ENCODE data around the gene PAX1. TPM values are rescaled to one million over a fixed set of nuclear protein-coding genes. Genes with fewer than 3 reads are reported as not detected.

The PAX1 gene
- total and polyA plus RNA-seq, 2 of the 8 experiments (the other 6 are each of a cell fraction or from before 2014, with no cell fraction given), result not detected

DNA sequence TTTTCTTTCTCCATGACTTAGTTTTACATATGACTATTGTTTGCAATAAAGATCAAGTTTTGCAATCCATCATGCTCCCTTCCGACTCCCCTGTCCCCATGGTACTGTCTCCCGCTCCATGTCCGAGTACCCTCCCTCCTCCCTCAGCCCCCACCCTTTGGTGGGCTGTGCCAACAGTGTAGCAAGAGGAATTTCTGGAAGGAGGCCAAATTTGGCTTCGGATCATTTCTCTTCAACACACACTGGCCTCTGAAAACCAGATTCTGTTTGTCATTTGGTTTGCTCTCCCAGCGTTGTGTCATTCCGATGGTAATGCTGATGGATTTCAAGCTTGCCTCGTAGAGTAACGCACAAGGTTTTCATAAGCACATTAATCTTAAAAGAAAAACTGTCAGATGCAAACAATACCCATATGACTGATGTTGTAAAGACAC, 22.9 kb upstream of the PAX1 start:
- H3K23ac ChIP-seq (ENCODE audit: insufficient read length), result no peak overlapping the region
- H3K4ac ChIP-seq (replicated peaks; ENCODE audit: insufficient read length, low read depth, low read length), result no peak overlapping the region
- H3K9me3 ChIP-seq (ENCODE audit: insufficient read depth in 2 of 2, low read depth in 1 of 2, low read length in 1 of 2), result no peaks in the 10 kb centered on the region
- H2BK15ac ChIP-seq (ENCODE audit: low read length), result no peak overlapping the region
- no peak overlapping the region for H2BK20ac ChIP-seq (ENCODE audit: low read length)
- no peak overlapping the region for H3K4me2 ChIP-seq (ENCODE audit: insufficient read depth in 1 of 2, low read depth in 2 of 2, low read length in 2 of 2)
- no peaks in the 10 kb centered on the region for H3K36me3 ChIP-seq (ENCODE audit: control insufficient read depth in 2 of 4, insufficient read depth in 4 of 4, low read length in 3 of 4)
- H3K18ac ChIP-seq (ENCODE audit: extremely low read depth, low read length), result no peak overlapping the region
- FAIRE-seq (no peak), DNase-seq (ENCODE audit: low read depth in 1 of 2, low spot score in 2 of 2) (no peak)
- 88% methylated on average over 8 of the region's 8 CpGs; no CpG with 5 or more reads in 1 of the 2 experiments for WGBS, 2 experiments (ENCODE audit: extremely low coverage in 1 of 2, insufficient coverage in 1 of 2, insufficient read length in 1 of 2, insufficient replicate concordance in 2 of 2, low coverage in 1 of 2, low lambda C conversion rate in 2 of 2, missing lambda C conversion rate in 1 of 2)
- no peak overlapping the region for H3K9ac ChIP-seq (replicated peaks in 1 of 4; ENCODE audit: extremely low read depth in 1 of 4, low read depth in 3 of 4, low read length in 3 of 4)
- no peak overlapping the region for H2BK12ac ChIP-seq (ENCODE audit: low read depth, low read length)
- POLR2A ChIA-PET (ENCODE audit: partially characterized antibody), result no interaction called here
- no peaks in the 10 kb centered on the region for H3K79me1 ChIP-seq (ENCODE audit: low read depth, low read length)
- H4K91ac ChIP-seq (replicated peaks; ENCODE audit: insufficient read length, low read length), result no peak overlapping the region
- no peaks in the 10 kb centered on the region for H3K79me2 ChIP-seq (ENCODE audit: control insufficient read depth in 1 of 2, insufficient read depth in 2 of 2, low read length in 2 of 2)
- no peak overlapping the region for H3K4me3 ChIP-seq (ENCODE audit: extremely low read depth in 1 of 4, insufficient read depth in 2 of 4, low read depth in 3 of 4, low read length in 4 of 4)
- H3K4me1 ChIP-seq (replicated peaks in 1 of 4; ENCODE audit: control insufficient read depth in 3 of 4, insufficient read depth in 4 of 4, low read length in 3 of 4), result no peaks in the 10 kb centered on the region
- H2BK5ac ChIP-seq (ENCODE audit: low read depth, low read length), result no peak overlapping the region
- H3K27ac ChIP-seq (ENCODE audit: low read depth, low read length), result no peak overlapping the region
- no peak overlapping the region for H2AK5ac ChIP-seq (ENCODE audit: low read depth, low read length)
- H3K23me2 ChIP-seq (ENCODE audit: low read depth, low read length), result no peaks in the 10 kb centered on the region
- H2AFZ ChIP-seq (ENCODE audit: low read length), result no peak overlapping the region
- no peak overlapping the region for H3K14ac ChIP-seq (ENCODE audit: insufficient read length)
- CTCF ChIA-PET (ENCODE audit: partially characterized antibody), result interaction anchor here (0.7 to 3.8 kb wide), 4 partner anchors 9 to 67 kb away, joined by 4 to 22 read pairs (median 13); no protein-coding TSS in a partner anchor
- no peaks in the 10 kb centered on the region for H3K27me3 ChIP-seq (replicated peaks in 1 of 4; ENCODE audit: control insufficient read depth in 3 of 4, extremely low read depth in 1 of 4, insufficient read depth in 3 of 4, low read length in 3 of 4)
- no peak overlapping the region for H2BK120ac ChIP-seq (replicated peaks; ENCODE audit: low read depth, low read length)
- H4K5ac ChIP-seq (ENCODE audit: insufficient read length, low read depth, low read length), result no peak overlapping the region
- H3K56ac ChIP-seq (replicated peaks; ENCODE audit: insufficient read length, low read depth, low read length), result no peak overlapping the region
- no peak overlapping the region for H4K8ac ChIP-seq (ENCODE audit: extremely low read depth, insufficient read depth, low read length)
- no peaks in the 10 kb centered on the region for H4K20me1 ChIP-seq (replicated peaks in 1 of 2; ENCODE audit: control insufficient read depth in 1 of 2, insufficient read depth in 2 of 2, low read length in 2 of 2)
- TF ChIP-seq BCL11A (IDR thresholded peaks at IDR 0.05; ENCODE audit: low read depth in 2 of 2, low read length in 2 of 2) (no peak), JUND (IDR thresholded peaks at IDR 0.05; ENCODE audit: low read length) (no peak), NANOG (IDR thresholded peaks at IDR 0.05; ENCODE audit: insufficient read depth, low read depth, low read length, poor library complexity, severe bottlenecking) (no peak), CBX5 (IDR thresholded peaks at IDR 0.05; ENCODE audit: low read depth, low read length) (no peak), TBP (IDR thresholded peaks at IDR 0.05; ENCODE audit: low read depth, low read length) (no peak), SRF (IDR thresholded peaks at IDR 0.05; ENCODE audit: low read depth, low read length) (no peak), GTF2F1 (IDR thresholded peaks at IDR 0.05; ENCODE audit: borderline replicate concordance, low read depth, low read length) (no peak), SIN3A (conservative IDR thresholded peaks at IDR 0.05 in 1 of 2, IDR thresholded peaks at IDR 0.05 in 1 of 2; ENCODE audit: low read depth in 1 of 2, low read length in 2 of 2) (no peak), NRF1 (IDR thresholded peaks at IDR 0.05; ENCODE audit: low read depth, low read length) (no peak), CBX8 (IDR thresholded peaks at IDR 0.05; ENCODE audit: borderline replicate concordance, low read depth, low read length) (no peak), MAFK (IDR thresholded peaks at IDR 0.05; ENCODE audit: low read depth, low read length) (no peak), RXRA (IDR thresholded peaks at IDR 0.05; ENCODE audit: insufficient read depth, low read depth, low read length) (no peak)
- TF ChIP-seq, protein P1, sequence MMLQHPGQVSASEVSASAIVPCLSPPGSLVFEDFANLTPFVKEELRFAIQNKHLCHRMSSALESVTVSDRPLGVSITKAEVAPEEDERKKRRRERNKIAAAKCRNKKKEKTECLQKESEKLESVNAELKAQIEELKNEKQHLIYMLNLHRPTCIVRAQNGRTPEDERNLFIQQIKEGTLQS (IDR thresholded peaks at IDR 0.05; ENCODE audit: insufficient read depth, low read depth, low read length), result no peak
- TF ChIP-seq, protein P2, sequence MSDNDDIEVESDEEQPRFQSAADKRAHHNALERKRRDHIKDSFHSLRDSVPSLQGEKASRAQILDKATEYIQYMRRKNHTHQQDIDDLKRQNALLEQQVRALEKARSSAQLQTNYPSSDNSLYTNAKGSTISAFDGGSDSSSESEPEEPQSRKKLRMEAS (IDR thresholded peaks at IDR 0.05), result no peak
